Common myeloid progenitor, CD34-positive (primary cell): ENCODE results near the gene CD6.

Source experiments
- CTCF ChIA-PET: fragments of 350-600 bp; sonication (Branson Sonifier 250); formaldehyde crosslinking; loops from one replicate; lab custom pipeline; 2021; ENCODE audit warnings: antibody characterized with exemption; lab: Charles Lee
- POLR2A ChIA-PET: fragments of 350-600 bp; sonication (Branson Sonifier 250); formaldehyde crosslinking; loops from one replicate; lab custom pipeline; 2021; ENCODE audit warnings: antibody characterized with exemption; lab: Charles Lee
- DNase-seq, 3 donors: peaks; one replicate each; pipeline versions ENCODE4 v3.0.0 to v3.0.0-alpha.2; 2013
- H3K27ac ChIP-seq, 2 experiments: 1 replicate in 1 of 2; 2 replicates in 1 of 2; pipeline ENCODE4 v1.7.0; 2013; ENCODE audit warnings: inconsistent platforms in 2 of 2, low read length in 2 of 2, mild to moderate bottlenecking in 2 of 2, low read depth in 1 of 2, moderate library complexity in 1 of 2; ENCODE audit not compliant: severe bottlenecking in 2 of 2, insufficient read depth in 1 of 2, poor library complexity in 1 of 2
- H3K27me3 ChIP-seq, 5 experiments: replicated peaks in 2 of 5; 1 replicate in 3 of 5; 2 replicates in 2 of 5; pipeline versions ENCODE4 v1.6.1 to v1.7.0; 2013; ENCODE audit warnings: low read length in 4 of 5, mild to moderate bottlenecking in 2 of 5, moderate library complexity in 2 of 5, inconsistent platforms in 1 of 5; ENCODE audit not compliant: insufficient read depth in 5 of 5, control insufficient read depth in 4 of 5
- H3K36me3 ChIP-seq, 4 experiments: 1 replicate in 2 of 4; 2 replicates in 2 of 4; pipeline versions ENCODE4 v1.6.1 to v1.7.0; 2013; ENCODE audit warnings: low read length in 3 of 4, control low read depth in 1 of 4, mild to moderate bottlenecking in 1 of 4; ENCODE audit not compliant: control insufficient read depth in 4 of 4, insufficient read depth in 4 of 4
- H3K4me1 ChIP-seq, 4 experiments: 1 replicate in 3 of 4; 2 replicates in 1 of 4; pipeline versions ENCODE4 v1.6.1 to v1.7.1; 2013; ENCODE audit warnings: low read length in 3 of 4, mild to moderate bottlenecking in 3 of 4, control low read depth in 1 of 4, inconsistent platforms in 1 of 4, moderate library complexity in 1 of 4; ENCODE audit not compliant: control insufficient read depth in 4 of 4, insufficient read depth in 4 of 4; ENCODE audit errors: control extremely low read depth in 1 of 4
- H3K4me3 ChIP-seq, 7 experiments: 1 replicate in 4 of 7; 2 replicates in 3 of 7; pipeline versions ENCODE4 v1.5.1 to v1.7.0; 2013; ENCODE audit warnings: mild to moderate bottlenecking in 7 of 7, low read length in 6 of 7, moderate library complexity in 6 of 7, inconsistent platforms in 2 of 7, low read depth in 2 of 7, control low read depth in 1 of 7; ENCODE audit not compliant: insufficient read depth in 4 of 7, control insufficient read depth in 1 of 7; ENCODE audit errors: extremely low read depth in 1 of 7
- H3K9me3 ChIP-seq, 5 experiments: 1 replicate in 4 of 5; 2 replicates in 1 of 5; pipeline versions ENCODE4 v1.6.1 to v1.7.1; 2013; ENCODE audit warnings: low read length in 4 of 5, mild to moderate bottlenecking in 2 of 5, inconsistent platforms in 1 of 5, low read depth in 1 of 5, moderate library complexity in 1 of 5; ENCODE audit not compliant: control insufficient read depth in 4 of 5, insufficient read depth in 2 of 5; ENCODE audit errors: control extremely low read depth in 1 of 5
- WGBS: methylation state at CpG from one replicate; pipeline ENCODE4 v1.1.5; 2013; ENCODE audit not compliant: insufficient coverage; 5-methylcytosine and 5-hydroxymethylcytosine counted together

CD6 gene

GRCh38 chr11:60924906-60925853, 46.3 kb upstream of the CD6 start:
- H3K36me3 ChIP-seq = peaks cover 13 to 35% (median 30%) of the 10 kb centered on the region in 4 experiments
- peak in 1 of 3 donors; percentile 14 for DNase-seq
- CTCF ChIA-PET = interaction anchor here (1.6 kb wide), 1 partner anchor 204 kb away, joined by 3 read pairs; no protein-coding TSS in a partner anchor
- no peak overlapping the region for H3K27ac ChIP-seq
- peaks cover 0 to 16% (median 16%) of the 10 kb centered on the region in 4 experiments for H3K4me1 ChIP-seq
- POLR2A ChIA-PET = interaction anchor here (0.6 kb wide), 1 partner anchor 23 kb away, joined by 3 read pairs; no protein-coding TSS in a partner anchor
- H3K9me3 ChIP-seq = no peaks in the 10 kb centered on the region
- H3K27me3 ChIP-seq = peaks cover 0 to 55% (median 30%) of the 10 kb centered on the region in 5 experiments
- peak overlapping the region in 5 of 7 experiments; percentile 13 to 68 (median 56) for H3K4me3 ChIP-seq
- 4% methylated on average over 29 of the region's 35 CpGs for WGBS

GRCh38 chr11:60925868-60926267, 45.6 kb upstream of the CD6 start:
- H3K27me3 ChIP-seq = peaks cover 0 to 55% (median 30%) of the 10 kb centered on the region in 5 experiments

GRCh38 chr11:60926500-60926899, 45.0 kb upstream of the CD6 start:
- ChIA-PET POLR2A (no interaction called here), CTCF (interaction anchor here (1.6 to 2.3 kb wide), 2 partner anchors 11 to 203 kb away, joined by 3 to 11 read pairs; no protein-coding TSS in a partner anchor)
- Histone ChIP-seq H3K4me3 (no peak overlapping the region), H3K27ac (no peak overlapping the region), H3K36me3 (peaks cover 5 to 21% (median 17%) of the 10 kb centered on the region in 4 experiments), H3K4me1 (peaks cover 0 to 16% (median 16%) of the 10 kb centered on the region in 4 experiments), H3K27me3 (peaks cover 0 to 55% (median 30%) of the 10 kb centered on the region in 5 experiments), H3K9me3 (no peaks in the 10 kb centered on the region)
- no peak for DNase-seq
- 100% methylated on average over 1 of the region's 8 CpGs for WGBS

More at GRCh38 chr11:60925868-60926267, 45.6 kb upstream of the CD6 start:
- ChIA-PET POLR2A (interaction anchor here (0.6 kb wide), 1 partner anchor 22 kb away, joined by 3 read pairs; no protein-coding TSS in a partner anchor), CTCF (interaction anchor here (1.6 kb wide), 1 partner anchor 203 kb away, joined by 3 read pairs; no protein-coding TSS in a partner anchor)
- DNase-seq = no peak
- H3K4me1 ChIP-seq = peaks cover 0 to 16% (median 16%) of the 10 kb centered on the region in 4 experiments
- no peak overlapping the region for H3K4me3 ChIP-seq
- H3K27ac ChIP-seq = no peak overlapping the region
- WGBS = 75% methylated on average over 4 of the region's 6 CpGs
- peaks cover 8 to 28% (median 23%) of the 10 kb centered on the region in 4 experiments for H3K36me3 ChIP-seq
- no peaks in the 10 kb centered on the region for H3K9me3 ChIP-seq

- DNase-seq = no peak
- Histone ChIP-seq H3K27ac (no peak overlapping the region), H3K4me1 (peaks cover 0 to 16% (median 16%) of the 10 kb centered on the region in 4 experiments), H3K36me3 (peaks cover 2 to 15% (median 11%) of the 10 kb centered on the region in 4 experiments), H3K4me3 (no peak overlapping the region), H3K9me3 (no peaks in the 10 kb centered on the region), H3K27me3 (peaks cover 0 to 53% (median 30%) of the 10 kb centered on the region in 5 experiments)
- POLR2A ChIA-PET = no interaction called here
- WGBS = 96% methylated on average over 7 of the region's 8 CpGs
- CTCF ChIA-PET = interaction anchor here (1.6 to 2.3 kb wide), 2 partner anchors 11 to 202 kb away, joined by 3 to 11 read pairs; no protein-coding TSS in a partner anchor
Observed at GRCh38 chr11:60927061-60927592, 44.4 kb upstream of the CD6 start.

- H3K4me1 ChIP-seq = peaks cover 0 to 16% (median 16%) of the 10 kb centered on the region in 4 experiments
- peaks cover 0 to 49% (median 28%) of the 10 kb centered on the region in 5 experiments for H3K27me3 ChIP-seq
- peaks cover 2 to 10% (median 6%) of the 10 kb centered on the region in 4 experiments for H3K36me3 ChIP-seq
- H3K9me3 ChIP-seq = no peaks in the 10 kb centered on the region
- H3K27ac ChIP-seq = no peak overlapping the region
- DNase-seq = no peak
- no peak overlapping the region for H3K4me3 ChIP-seq
- CTCF ChIA-PET = interaction anchor here (1.4 to 2.3 kb wide), 2 partner anchors 12 to 15 kb away, joined by 3 to 11 read pairs; no protein-coding TSS in a partner anchor
- 91% methylated on average over 15 of the region's 16 CpGs for WGBS
- POLR2A ChIA-PET = no interaction called here
Observed at GRCh38 chr11:60927600-60927999, 43.9 kb upstream of the CD6 start.

GRCh38 chr11:60928563-60929001, 42.9 kb upstream of the CD6 start:
- H3K36me3 ChIP-seq = peaks cover 0 to under 1% (median 0%) of the 10 kb centered on the region in 4 experiments
- DNase-seq = no peak
- peaks cover 0 to 16% (median 16%) of the 10 kb centered on the region in 4 experiments for H3K4me1 ChIP-seq
- no peak overlapping the region for H3K27ac ChIP-seq
- CTCF ChIA-PET = interaction anchor here (1.3 to 2.3 kb wide), 3 partner anchors 10 to 14 kb away, joined by 3 to 11 read pairs (median 3); no protein-coding TSS in a partner anchor
- H3K27me3 ChIP-seq = peaks cover 0 to 42% (median 28%) of the 10 kb centered on the region in 5 experiments
- no peaks in the 10 kb centered on the region for H3K9me3 ChIP-seq
- POLR2A ChIA-PET = no interaction called here
- 95% methylated on average over 18 of the region's 20 CpGs for WGBS
- H3K4me3 ChIP-seq = no peak overlapping the region
